Heart left ventricle (tissue), 16 donors: ENCODE results near the gene RPL18A. TPM values are rescaled to one million over a fixed set of nuclear protein-coding genes. Genes with fewer than 3 reads are reported as not detected.

Source experiments
- ATAC-seq, 4 donors: fragments of 200-7000 bp; cut with Tn5 transposase; one replicate each; pipeline ENCODE4 v1.9.1; 2020 to 2022; ENCODE audit warnings: moderate library complexity in 4 of 4, mild to moderate bottlenecking in 3 of 4, moderate number of reproducible peaks in 1 of 4
- DNase-seq, 5 donors: peaks; one replicate each; pipeline ENCODE4 v3.0.0-alpha.2; 2020
- H3K27ac ChIP-seq, 12 donors: fragments of 200-600 bp; sonication (generic) in 4 of 12; one replicate each; pipeline versions ENCODE4 v1.5.0 to v1.8.0; 2016 to 2022; ENCODE audit warnings: mild to moderate bottlenecking in 2 of 12
- H3K27me3 ChIP-seq, 9 donors: fragments of 200-600 bp; sonication (generic) in 2 of 9; one replicate each; pipeline versions ENCODE4 v1.5.1 to v1.8.0; 2016 to 2022; ENCODE audit warnings: mild to moderate bottlenecking in 3 of 9
- H3K36me3 ChIP-seq, 9 donors: fragments of 200-600 bp; sonication (generic) in 2 of 9; one replicate each; pipeline versions ENCODE4 v1.5.0 to v1.8.0; 2018 to 2022; ENCODE audit warnings: mild to moderate bottlenecking in 2 of 9
- H3K4me1 ChIP-seq, 12 donors: fragments of 200-600 bp; sonication (generic) in 4 of 12; one replicate each; pipeline versions ENCODE4 v1.5.0 to v1.8.0; 2016 to 2022; ENCODE audit warnings: mild to moderate bottlenecking in 3 of 12
- H3K4me3 ChIP-seq, 12 donors: fragments of 200-600 bp; sonication (generic) in 4 of 12; one replicate each; pipeline versions ENCODE4 v1.5.0 to v1.8.0; 2017 to 2022; ENCODE audit warnings: mild to moderate bottlenecking in 9 of 12, moderate library complexity in 4 of 12
- H3K9me3 ChIP-seq, 12 donors: fragments of 200-600 bp; sonication (generic) in 4 of 12; one replicate each; pipeline versions ENCODE4 v1.5.0 to v1.8.0; 2016 to 2022; ENCODE audit warnings: mild to moderate bottlenecking in 1 of 12
- CTCF ChIP-seq, 12 donors: fragments of 200-600 bp; sonication (generic) in 4 of 12; IDR thresholded peaks; one replicate each; pipeline versions ENCODE4 v1.5.0 to v1.8.0; 2018 to 2022; ENCODE audit warnings: antibody characterized with exemption in 12 of 12, mild to moderate bottlenecking in 5 of 12
- POLR2A ChIP-seq, 2 donors: fragments of 450-650 bp; IDR thresholded peaks; one replicate each; pipeline ENCODE4 v1.6.1; 2017; ENCODE audit warnings: antibody characterized with exemption in 2 of 2, mild to moderate bottlenecking in 2 of 2, moderate library complexity in 2 of 2
- WGBS, 4 donors: extraction: QIAGEN DNeasy Blood & Tissue Kit in 2 of 4; methylation state at CpG; one replicate each; pipeline versions ENCODE4 v1.1.5 to v1.1.7; 2013 to 2018; 5-methylcytosine and 5-hydroxymethylcytosine counted together
- intact Hi-C, 10 donors: fragments of 100-400 bp; cut with DNase I; formaldehyde crosslinking; loops; one replicate each; pipeline versions ENCODE4 v1.11.1 to v1.14.2; 2022
- polyA plus RNA-seq, 2 donors: library from polyadenylated mRNA; stranded (reverse); fragments of 200-250 nt; gene quantifications; one replicate each; pipeline ENCODE4 v1.2.3, GENCODE V29; 2013
- total RNA-seq, 9 donors: library from RNA; depleted of rRNA in 2 of 9; stranded (reverse); fragments of >200 nt in 2 of 9; fragmentation: NEBNext Ultra II Directional in 3 of 9; extraction: Animal tissue kit (Norgen Biotek cat#: 25700) in 3 of 9; gene quantifications; one replicate each; pipeline versions ENCODE4 v1.1.0 to v1.2.4, GENCODE V29; 2016 to 2023
- donor health status: ischemic (EF 13 %, LVEDD 7.1; RV severe dilation, severe dysfunction).
- donor health status: healthy with polysubstance abuse.
- donor health status: DM: no; HTN: yes; CAD: no.
- donor health status: DM: no; HTN: no; CAD: no.
- donor health status: ischemic (EF 25% LVEDD 6.9; RV normal size, moderate dysfunction).
- donor health status: ischemic (EF 25% LVEDD 5.7; RV mildly dilated, moderate dysfunction).
- donor health status: healthy.
- donor health status: DM: yes; HTN: yes; CAD: no.
- donor health status: ischemic (EF 35%, LVEDD 5.7; RV mildly dilated, moderate dysfunction).
- donor health status: nonischemic (EF 11% LVEDD 7.7; RV severe dilation, severe dysfunction).
- donor health status: DM: yes; HTN: yes; CAD: no.
- donor health status: PGD.
- donor health status: ischemic (EF 29% LVEDD 5.4; RV normal size, mild dysfunction).
- donor health status: nonischemic (EF 23%, LVEDD 6.1; RV moderate dilation, normal function).

The RPL18A gene
- total and polyA plus RNA-seq, 11 donors, result 566 to 2,031 (median 765) TPM

- DNase-seq, result no peak
- H3K27me3 ChIP-seq, result no peaks in the 10 kb centered on the region
- TF ChIP-seq CTCF (IDR thresholded peaks at IDR 0.05), result no peak
- peak in 1 of 2 donors; percentile 7 for TF ChIP-seq POLR2A (IDR thresholded peaks at IDR 0.05)
- no peak overlapping the region for H3K4me3 ChIP-seq
- H3K4me1 ChIP-seq, result peaks cover 5 to 40% (median 17%) of the 10 kb centered on the region in 12 donors
- ATAC-seq, result no peak
- intact Hi-C loops, result loop anchor here in 4 of 10 donors (5.0 kb wide), 3 partner anchors 64 to 134 kb away; partner anchors contain the start of gene CCDC124 (in 1 of the 4)
- peak overlapping the region in 3 of 12 donors; percentile 10 to 30 (median 23) for H3K27ac ChIP-seq
- H3K36me3 ChIP-seq, result peaks cover 0 to 54% (median 46%) of the 10 kb centered on the region in 9 donors
- H3K9me3 ChIP-seq, result no peaks in the 10 kb centered on the region
- WGBS, 4 donors, result 87 to 88% (median 87%) methylated on average over 28 to 31 of the region's 31 CpGs
Measured at GRCh38 chr19:17862711-17863519, 3.2 kb downstream of the RPL18A start.

GRCh38 chr19:17863520-17864182 is 3.9 kb downstream of the RPL18A start:
- H3K27me3 ChIP-seq, result no peaks in the 10 kb centered on the region
- ATAC-seq (no peak), DNase-seq (no peak)
- peaks cover 5 to 40% (median 17%) of the 10 kb centered on the region in 12 donors for H3K4me1 ChIP-seq
- peak overlapping the region in 6 of 12 donors; percentile 10 to 30 (median 23) for H3K27ac ChIP-seq
- TF ChIP-seq CTCF (IDR thresholded peaks at IDR 0.05), result no peak
- no peak for TF ChIP-seq POLR2A (IDR thresholded peaks at IDR 0.05)
- no peaks in the 10 kb centered on the region for H3K9me3 ChIP-seq
- 60 to 72% (median 66%) methylated on average over 6 to 8 of the region's 8 CpGs for WGBS, 4 donors
- H3K4me3 ChIP-seq, result no peak overlapping the region
- peaks cover 0 to 54% (median 46%) of the 10 kb centered on the region in 9 donors for H3K36me3 ChIP-seq
- intact Hi-C loops, result loop anchor here in 4 of 10 donors (5.0 kb wide), 3 partner anchors 64 to 134 kb away; partner anchors contain the start of gene CCDC124 (in 1 of the 4)

- 74 to 78% (median 76%) methylated on average over 10 to 13 of the region's 13 CpGs for WGBS, 4 donors
Measured at GRCh38 chr19:17865364-17866311, 5.9 kb downstream of the RPL18A start.

More at GRCh38 chr19:17865364-17866311, 5.9 kb downstream of the RPL18A start:
- Histone ChIP-seq H3K36me3 (peaks cover 0 to 54% (median 46%) of the 10 kb centered on the region in 9 donors), H3K27ac (no peak overlapping the region), H3K9me3 (no peaks in the 10 kb centered on the region), H3K27me3 (peaks cover 0 to 13% (median 9%) of the 10 kb centered on the region in 9 donors), H3K4me1 (peaks cover 4 to 34% (median 12%) of the 10 kb centered on the region in 12 donors), H3K4me3 (no peak overlapping the region)
- TF ChIP-seq POLR2A (IDR thresholded peaks at IDR 0.05), result no peak
- TF ChIP-seq CTCF (IDR thresholded peaks at IDR 0.05), result no peak
- ATAC-seq, result peak in 2 of 4 donors; percentile 3 to 9
- intact Hi-C loops, result no loop called here
- DNase-seq, result no peak
